Fibroblast of lung (primary cell): Measurements from ENCODE around the gene CRYBB2. TPM values are rescaled to one million over a fixed set of nuclear protein-coding genes. Genes with fewer than 3 reads are reported as not detected.

Source experiments
- DNase-seq, 2 donors: peaks; one replicate each; pipeline versions ENCODE4 v3.0.0 to v3.0.0-alpha.2; 2010; ENCODE audit warnings: low read depth in 2 of 2
- H2AFZ ChIP-seq: 2 replicates; pipeline ENCODE4 v1.5.1; 2012; ENCODE audit warnings: low read length, control low read depth, inconsistent platforms
- H3K27ac ChIP-seq: 2 replicates; pipeline ENCODE4 v1.5.1; 2011; ENCODE audit warnings: low read length, control low read depth; ENCODE audit not compliant: insufficient read depth
- H3K27me3 ChIP-seq: 2 replicates; pipeline ENCODE4 v1.5.1; 2011; ENCODE audit warnings: mild to moderate bottlenecking, low read length; ENCODE audit not compliant: control insufficient read depth, insufficient read depth
- H3K36me3 ChIP-seq: 2 replicates; pipeline ENCODE4 v1.5.1; 2011; ENCODE audit warnings: low read length; ENCODE audit not compliant: control insufficient read depth, insufficient read depth
- H3K4me1 ChIP-seq: 2 replicates; pipeline ENCODE4 v1.5.1; 2011; ENCODE audit warnings: low read length; ENCODE audit not compliant: control insufficient read depth, insufficient read depth; ENCODE audit errors: extremely low read depth
- H3K4me2 ChIP-seq: 2 replicates; pipeline ENCODE4 v1.5.1; 2011; ENCODE audit warnings: low read length, control low read depth; ENCODE audit not compliant: insufficient read depth; ENCODE audit errors: extremely low read depth
- H3K4me3 ChIP-seq, 4 experiments: fragments of 200-600 bp in 1 of 4; sonication (generic) in 1 of 4; replicated peaks in 1 of 4; 2 replicates each; pipeline ENCODE4 v1.5.1; 2011 to 2016; ENCODE audit warnings: low read length in 4 of 4, low read depth in 3 of 4, mild to moderate bottlenecking in 3 of 4, control low read depth in 2 of 4, inconsistent platforms in 1 of 4, mixed read lengths in 1 of 4; ENCODE audit not compliant: insufficient read depth in 1 of 4; ENCODE audit errors: control extremely low read depth in 1 of 4
- H3K79me2 ChIP-seq: 2 replicates; pipeline ENCODE4 v1.5.1; 2012; ENCODE audit warnings: mild to moderate bottlenecking, low read length, inconsistent platforms; ENCODE audit not compliant: control insufficient read depth, insufficient read depth
- H3K9ac ChIP-seq: 2 replicates; pipeline ENCODE4 v1.5.1; 2011; ENCODE audit warnings: mild to moderate bottlenecking, low read length, control low read depth; ENCODE audit not compliant: insufficient read depth
- H3K9me3 ChIP-seq: 2 replicates; pipeline ENCODE4 v1.5.1; 2012; ENCODE audit warnings: low read depth, low read length; ENCODE audit not compliant: control insufficient read depth, insufficient read depth
- H4K20me1 ChIP-seq: 2 replicates; pipeline ENCODE4 v1.5.1; 2011; ENCODE audit warnings: low read length; ENCODE audit not compliant: control insufficient read depth, insufficient read depth; ENCODE audit errors: extremely low read depth
- CTCF ChIP-seq, 2 donors: IDR thresholded peaks in 1 of 2; conservative IDR thresholded peaks in 1 of 2; 1 replicate in 1 of 2; 2 replicates in 1 of 2; pipeline ENCODE4 v1.5.1; 2011 to 2012; ENCODE audit warnings: low read length in 2 of 2, control low read depth in 1 of 2, inconsistent platforms in 1 of 2, low read depth in 1 of 2, mild to moderate bottlenecking in 1 of 2
- EZH2 ChIP-seq: IDR thresholded peaks from 2 replicates; pipeline ENCODE4 v1.5.1; 2012; ENCODE audit warnings: low read length, control low read depth, mild to moderate bottlenecking; ENCODE audit errors: missing control alignments
- polyA plus RNA-seq, 2 donors: library from polyadenylated mRNA; depleted of rRNA in 1 of 2; stranded (reverse) in 1 of 2; unstranded in 1 of 2; fragments of >200 nt; gene quantifications; 2 replicates each; pipeline ENCODE4 v1.2.1, GENCODE V29; 2011 to 2012; ENCODE audit warnings: missing spikeins in 1 of 2
- total RNA-seq: library from RNA; depleted of rRNA; stranded (reverse); fragments of >200 nt; gene quantifications from 2 replicates; pipeline ENCODE4 v1.2.1, GENCODE V29; 2014

CRYBB2 gene
- total and polyA plus RNA-seq, 2 donors (not counting 1 experiment from before 2014, with no cell fraction given), result not detected

- Histone ChIP-seq H3K4me3 (no peak overlapping the region), H4K20me1 (no peaks in the 10 kb centered on the region), H3K9ac (no peak overlapping the region), H2AFZ (no peak overlapping the region), H3K27ac (no peak overlapping the region), H3K27me3 (no peaks in the 10 kb centered on the region), H3K4me2 (no peak overlapping the region), H3K36me3 (no peaks in the 10 kb centered on the region), H3K9me3 (no peaks in the 10 kb centered on the region), H3K4me1 (no peaks in the 10 kb centered on the region), H3K79me2 (no peaks in the 10 kb centered on the region)
- DNase-seq, result no peak
- TF ChIP-seq CTCF (conservative IDR thresholded peaks at IDR 0.05 in 1 of 2, IDR thresholded peaks at IDR 0.05 in 1 of 2; ENCODE audit: low read depth in 1 of 2, low read length in 2 of 2) (no peak), EZH2 (no peak)
Observed at GRCh38 chr22:25219948-25220442, 556 bp downstream of the CRYBB2 start.

GRCh38 chr22:25221790-25222189, 2.4 kb downstream of the CRYBB2 start:
- H4K20me1 ChIP-seq, result no peaks in the 10 kb centered on the region
- no peak overlapping the region for H3K27ac ChIP-seq
- H3K4me3 ChIP-seq, result no peak overlapping the region
- H3K9ac ChIP-seq, result no peak overlapping the region
- H2AFZ ChIP-seq, result no peak overlapping the region
- no peaks in the 10 kb centered on the region for H3K79me2 ChIP-seq
- H3K4me1 ChIP-seq, result no peaks in the 10 kb centered on the region
- no peak overlapping the region for H3K4me2 ChIP-seq
- H3K27me3 ChIP-seq, result no peaks in the 10 kb centered on the region
- no peaks in the 10 kb centered on the region for H3K9me3 ChIP-seq
- H3K36me3 ChIP-seq, result no peaks in the 10 kb centered on the region
- TF ChIP-seq CTCF (conservative IDR thresholded peaks at IDR 0.05 in 1 of 2, IDR thresholded peaks at IDR 0.05 in 1 of 2; ENCODE audit: low read depth in 1 of 2, low read length in 2 of 2), result no peak
- TF ChIP-seq EZH2, result no peak
- no peak for DNase-seq

DNA sequence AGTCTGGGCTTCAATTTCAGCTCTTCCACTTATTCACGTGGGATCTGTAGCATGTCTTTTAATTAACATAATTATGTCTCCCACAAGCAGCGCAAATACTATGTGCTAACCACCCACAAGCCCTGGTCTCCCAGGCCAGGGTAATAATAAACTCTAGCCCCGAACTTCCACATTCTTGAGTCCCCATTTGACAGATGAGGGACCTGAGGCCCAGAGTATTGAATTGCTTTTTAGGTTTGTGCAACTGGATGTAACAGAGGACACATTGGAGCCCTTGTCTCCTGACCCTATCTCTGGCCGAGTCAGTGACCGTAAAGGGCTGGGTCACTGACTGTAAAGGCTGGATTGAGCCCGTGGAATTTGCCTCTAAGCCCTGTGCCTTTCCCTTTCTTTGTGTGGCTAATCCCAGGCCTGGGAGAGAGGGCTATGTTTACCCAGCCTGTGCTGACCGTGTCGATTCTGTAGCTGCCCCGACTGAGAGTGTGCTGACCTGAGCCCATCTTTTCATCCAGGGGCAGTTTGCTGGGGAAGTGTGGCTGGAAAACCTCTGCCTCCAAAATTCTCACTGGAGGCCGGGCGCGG, 3.9 kb downstream of the CRYBB2 start:
- Histone ChIP-seq H3K79me2 (no peaks in the 10 kb centered on the region), H3K27ac (no peak overlapping the region), H3K4me3 (no peak overlapping the region), H2AFZ (no peak overlapping the region), H3K4me1 (no peaks in the 10 kb centered on the region), H4K20me1 (no peaks in the 10 kb centered on the region), H3K9ac (no peak overlapping the region), H3K36me3 (no peaks in the 10 kb centered on the region), H3K27me3 (no peaks in the 10 kb centered on the region), H3K9me3 (no peaks in the 10 kb centered on the region), H3K4me2 (no peak overlapping the region)
- no peak for DNase-seq
- TF ChIP-seq EZH2 (no peak), CTCF (conservative IDR thresholded peaks at IDR 0.05 in 1 of 2, IDR thresholded peaks at IDR 0.05 in 1 of 2; ENCODE audit: low read depth in 1 of 2, low read length in 2 of 2) (no peak)
